Peyer's patch (tissue), 4 donors: Measurements from ENCODE around the gene TTC27. TPM values are rescaled to one million over a fixed set of nuclear protein-coding genes. Genes with fewer than 3 reads are reported as not detected.

Experiments used
- DNase-seq, 3 donors: peaks; one replicate each; pipeline ENCODE4 v3.0.0-alpha.2; 2017 to 2019
- H3K27ac ChIP-seq, 4 donors: fragments of 200-600 bp; sonication (generic); one replicate each; pipeline ENCODE4 v1.5.1; 2016 to 2019
- H3K27me3 ChIP-seq, 2 donors: fragments of 200-600 bp; sonication (generic); one replicate each; pipeline ENCODE4 v1.5.1; 2019
- H3K36me3 ChIP-seq, 3 donors: fragments of 200-600 bp; sonication (generic); one replicate each; pipeline ENCODE4 v1.5.1; 2016 to 2019
- H3K4me1 ChIP-seq, 4 donors: fragments of 200-600 bp; sonication (generic); one replicate each; pipeline ENCODE4 v1.5.1; 2016 to 2019
- H3K4me3 ChIP-seq, 4 donors: fragments of 200-600 bp; sonication (generic); 1 replicate in 3 of 4; 2 replicates in 1 of 4; pipeline ENCODE4 v1.5.1; 2016 to 2019; ENCODE audit warnings: mild to moderate bottlenecking in 1 of 4
- H3K9me3 ChIP-seq, 4 donors: fragments of 200-600 bp; sonication (generic); one replicate each; pipeline ENCODE4 v1.5.1; 2016 to 2019; ENCODE audit warnings: mild to moderate bottlenecking in 1 of 4
- POLR2A ChIP-seq, 2 donors: fragments of 450-650 bp; IDR thresholded peaks; one replicate each; pipeline ENCODE4 v1.5.1; 2017; ENCODE audit warnings: antibody characterized with exemption in 2 of 2, mild to moderate bottlenecking in 2 of 2, moderate library complexity in 2 of 2
- total RNA-seq, 4 donors: library from RNA; depleted of rRNA; stranded (reverse); fragments of >200 nt; gene quantifications; one replicate each; pipeline ENCODE4 v1.1.0, GENCODE V29; 2016
- TF ChIP-seq, protein P1 (sequence below), 6 experiments: fragments of 450-650 bp in 4 of 6; fragments of 200-600 bp in 2 of 6; sonication (generic) in 1 of 6; IDR thresholded peaks; one replicate each; pipeline ENCODE4 v1.5.1; 2017 to 2019; ENCODE audit warnings: antibody characterized with exemption in 6 of 6, mild to moderate bottlenecking in 3 of 6, moderate library complexity in 1 of 6

TTC27 gene
- total RNA-seq, 4 donors from 2014 or later = 9.5 to 28.6 (median 12.4) TPM

DNA sequence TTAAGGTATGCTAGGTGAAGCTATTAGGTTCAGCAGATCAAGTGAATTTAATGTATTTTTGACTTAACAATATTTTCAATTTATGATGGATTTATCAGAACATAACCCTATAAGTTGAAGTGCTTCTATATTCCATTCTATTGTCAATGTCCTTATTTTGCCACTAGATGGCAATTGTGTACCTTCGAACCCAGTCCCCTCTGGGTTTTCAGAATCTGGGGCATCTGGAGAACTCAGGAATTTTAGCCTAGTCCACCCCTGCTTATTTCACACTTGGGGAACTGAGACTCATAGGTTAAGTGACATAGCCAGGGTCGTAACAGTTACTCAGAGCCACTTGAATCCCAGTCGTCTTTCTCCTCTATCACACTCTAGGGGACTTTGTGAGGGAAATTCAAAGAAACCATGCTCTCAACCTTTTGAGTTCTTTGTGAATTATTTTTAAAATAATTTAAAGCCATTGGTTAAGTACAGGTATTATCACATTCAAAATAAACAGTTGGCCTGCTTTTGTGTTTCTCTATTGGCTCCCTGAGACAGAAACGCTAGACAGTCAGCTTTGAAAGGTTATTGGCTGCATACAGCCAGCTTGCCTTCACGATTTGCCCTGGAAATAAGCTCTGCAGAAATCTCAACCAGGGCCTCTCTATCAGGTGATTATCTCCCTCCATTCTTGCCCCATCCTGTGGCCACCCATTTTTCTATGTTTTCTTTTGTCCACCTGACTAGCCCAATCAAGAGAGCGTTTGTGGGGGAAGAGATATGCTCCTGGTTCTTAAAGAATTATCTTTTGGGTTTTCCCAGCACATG lies 145.0 kb downstream of the TTC27 start:
- H3K9me3 ChIP-seq = no peaks in the 10 kb centered on the region
- no peak overlapping the region for H3K4me3 ChIP-seq
- no peak for DNase-seq
- H3K36me3 ChIP-seq = no peaks in the 10 kb centered on the region
- no peaks in the 10 kb centered on the region for H3K4me1 ChIP-seq
- no peak for TF ChIP-seq POLR2A (IDR thresholded peaks at IDR 0.05)
- TF ChIP-seq, protein P1, sequence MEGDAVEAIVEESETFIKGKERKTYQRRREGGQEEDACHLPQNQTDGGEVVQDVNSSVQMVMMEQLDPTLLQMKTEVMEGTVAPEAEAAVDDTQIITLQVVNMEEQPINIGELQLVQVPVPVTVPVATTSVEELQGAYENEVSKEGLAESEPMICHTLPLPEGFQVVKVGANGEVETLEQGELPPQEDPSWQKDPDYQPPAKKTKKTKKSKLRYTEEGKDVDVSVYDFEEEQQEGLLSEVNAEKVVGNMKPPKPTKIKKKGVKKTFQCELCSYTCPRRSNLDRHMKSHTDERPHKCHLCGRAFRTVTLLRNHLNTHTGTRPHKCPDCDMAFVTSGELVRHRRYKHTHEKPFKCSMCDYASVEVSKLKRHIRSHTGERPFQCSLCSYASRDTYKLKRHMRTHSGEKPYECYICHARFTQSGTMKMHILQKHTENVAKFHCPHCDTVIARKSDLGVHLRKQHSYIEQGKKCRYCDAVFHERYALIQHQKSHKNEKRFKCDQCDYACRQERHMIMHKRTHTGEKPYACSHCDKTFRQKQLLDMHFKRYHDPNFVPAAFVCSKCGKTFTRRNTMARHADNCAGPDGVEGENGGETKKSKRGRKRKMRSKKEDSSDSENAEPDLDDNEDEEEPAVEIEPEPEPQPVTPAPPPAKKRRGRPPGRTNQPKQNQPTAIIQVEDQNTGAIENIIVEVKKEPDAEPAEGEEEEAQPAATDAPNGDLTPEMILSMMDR (IDR thresholded peaks at IDR 0.05) = peak in 4 of 6 experiments; percentile 50 to 82 (median 77)
- H3K27ac ChIP-seq = no peak overlapping the region
- no peaks in the 10 kb centered on the region for H3K27me3 ChIP-seq

- no peak overlapping the region for H3K4me3 ChIP-seq
- H3K27me3 ChIP-seq = no peaks in the 10 kb centered on the region
- TF ChIP-seq, protein P1 (IDR thresholded peaks at IDR 0.05) = no peak
- TF ChIP-seq POLR2A (IDR thresholded peaks at IDR 0.05) = no peak
- no peaks in the 10 kb centered on the region for H3K9me3 ChIP-seq
- no peak for DNase-seq
- H3K4me1 ChIP-seq = no peaks in the 10 kb centered on the region
- H3K27ac ChIP-seq = no peak overlapping the region
- no peaks in the 10 kb centered on the region for H3K36me3 ChIP-seq
Observed at GRCh38 chr2:32773448-32773808, 145.6 kb downstream of the TTC27 start.

GRCh38 chr2:32775954-32776353 lies 148.1 kb downstream of the TTC27 start:
- no peak for DNase-seq
- Histone ChIP-seq H3K9me3 (no peaks in the 10 kb centered on the region), H3K4me1 (no peaks in the 10 kb centered on the region), H3K4me3 (no peak overlapping the region), H3K27ac (no peak overlapping the region), H3K27me3 (no peaks in the 10 kb centered on the region), H3K36me3 (no peaks in the 10 kb centered on the region)
- no peak for TF ChIP-seq POLR2A (IDR thresholded peaks at IDR 0.05)
- TF ChIP-seq, protein P1 (IDR thresholded peaks at IDR 0.05) = no peak

DNA sequence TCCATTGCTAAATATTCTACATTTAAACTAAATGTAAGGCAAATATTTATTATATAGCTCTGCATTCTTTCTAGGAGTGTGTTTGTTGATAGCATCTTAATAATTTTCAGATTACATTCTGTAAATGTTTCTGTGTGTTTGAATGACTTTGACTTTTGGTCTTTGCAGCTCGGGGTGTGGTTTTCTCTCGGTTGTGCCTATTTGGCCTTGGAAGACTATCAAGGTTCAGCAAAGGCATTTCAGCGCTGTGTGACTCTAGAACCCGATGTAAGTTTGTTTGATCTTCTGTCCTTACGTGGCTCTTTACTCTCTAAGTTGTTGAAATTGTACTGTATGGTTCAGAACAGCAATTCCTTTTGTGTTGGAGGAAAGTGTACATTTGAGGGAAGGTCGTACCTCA lies 149.9 kb downstream of the TTC27 start:
- Histone ChIP-seq H3K4me1 (no peaks in the 10 kb centered on the region), H3K36me3 (no peaks in the 10 kb centered on the region), H3K27ac (no peak overlapping the region), H3K4me3 (no peak overlapping the region), H3K9me3 (no peaks in the 10 kb centered on the region), H3K27me3 (no peaks in the 10 kb centered on the region)
- TF ChIP-seq POLR2A (IDR thresholded peaks at IDR 0.05) = no peak
- TF ChIP-seq, protein P1 (IDR thresholded peaks at IDR 0.05) = no peak
- no peak for DNase-seq

DNA sequence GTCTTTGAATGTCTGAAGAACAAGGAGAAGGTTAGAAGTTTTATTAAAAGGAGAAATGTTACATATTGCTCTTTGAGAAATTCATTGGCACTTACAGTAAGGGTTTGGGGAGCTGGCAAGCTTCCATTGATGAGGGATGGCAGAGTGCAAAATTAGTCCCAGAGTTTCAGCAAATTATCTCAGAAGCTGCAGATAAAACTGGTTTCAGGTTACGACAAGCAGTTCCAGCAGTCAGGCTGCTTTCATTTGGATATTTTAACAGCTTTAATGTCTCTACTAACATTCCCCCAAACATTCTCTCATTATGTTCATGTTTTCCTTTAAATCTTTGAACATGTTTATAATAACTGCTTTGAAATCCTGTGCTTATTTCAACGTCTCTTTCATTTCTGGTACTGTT lies 153.1 kb downstream of the TTC27 start:
- Histone ChIP-seq H3K4me1 (no peaks in the 10 kb centered on the region), H3K27me3 (no peaks in the 10 kb centered on the region), H3K36me3 (no peaks in the 10 kb centered on the region), H3K4me3 (no peak overlapping the region), H3K27ac (no peak overlapping the region), H3K9me3 (no peaks in the 10 kb centered on the region)
- no peak for DNase-seq
- TF ChIP-seq, protein P1 (IDR thresholded peaks at IDR 0.05) = no peak
- no peak for TF ChIP-seq POLR2A (IDR thresholded peaks at IDR 0.05)
